Spinal cord (tissue), 4 donors: Measurements from ENCODE around the gene NUP93. TPM values are rescaled to one million over a fixed set of nuclear protein-coding genes. Genes with fewer than 3 reads are reported as not detected.
A peak's percentile ranks its signal among the peaks of the same experiment; 100 is the strongest.

Experiments used
- polyA plus RNA-seq, 2 donors: library from polyadenylated mRNA; unstranded; fragments of 120-200 nt; gene quantifications; one replicate each; pipeline ENCODE4 v1.2.1, GENCODE V29; 2013; ENCODE audit not compliant: insufficient read length in 2 of 2
- small RNA-seq: library from RNA; depleted of rRNA; stranded (forward); fragments of <200 nt; gene quantifications from one replicate; pipeline ENCODE3, GENCODE V24; 2014; ENCODE audit warnings: low replicate concordance
- total RNA-seq, 2 donors: library from RNA; depleted of rRNA in 1 of 2; stranded (reverse); fragments of 120-200 nt in 1 of 2; fragments of >200 nt in 1 of 2; gene quantifications; one replicate each; pipeline versions ENCODE4 v1.2.3 to v1.2.4, GENCODE V29; 2013 to 2014

The NUP93 gene
- total and polyA plus RNA-seq, 4 donors, result 103 to 128 (median 121) TPM

Small RNA genes lying within 50 kb of the gene (small RNA-seq; reads per million reads assigned to genes)
- 8.1 reads per million, percentile 95 among the genes with 10 or more reads in this experiment for gene MIR138-2

Other genes starting within 250 kb of the NUP93 start
- 100 to 1,000 TPM; 126 to 132 TPM for gene BBS2, start 210.1 kb upstream of the NUP93 start, total RNA-seq
- gene BBS2, start 210.1 kb upstream of the NUP93 start, polyA plus RNA-seq, result 100 to 1,000 TPM in 1 of 2 donors, 10 to 100 TPM in 1; 94.8 to 101 TPM
- not detected for gene MT4, start 165.1 kb upstream of the NUP93 start, total RNA-seq
- not detected for gene MT4, start 165.1 kb upstream of the NUP93 start, polyA plus RNA-seq
- 10 to 100 TPM; 32.5 to 74.1 TPM for gene MT3, start 140.6 kb upstream of the NUP93 start, total RNA-seq
- 100 to 1,000 TPM; 297 to 363 TPM for gene MT3, start 140.6 kb upstream of the NUP93 start, polyA plus RNA-seq
- 10 to 100 TPM in 1 of 2 donors, 1 to 10 TPM in 1; 5.6 to 22.2 TPM for gene MT2A, start 121.5 kb upstream of the NUP93 start, total RNA-seq
- 10 to 100 TPM; 64.6 to 97.9 TPM for gene MT2A, start 121.5 kb upstream of the NUP93 start, polyA plus RNA-seq
- 10 to 100 TPM; 29.5 to 37.0 TPM for gene MT1E, start 104.3 kb upstream of the NUP93 start, total RNA-seq
- gene MT1E, start 104.3 kb upstream of the NUP93 start, polyA plus RNA-seq, result 10 to 100 TPM; 38.0 to 55.8 TPM
- gene MT1M, start 97.5 kb upstream of the NUP93 start, total RNA-seq, result 1 to 10 TPM; 4.0 to 4.3 TPM
- gene MT1M, start 97.5 kb upstream of the NUP93 start, polyA plus RNA-seq, result 10 to 100 TPM in 1 of 2 donors, 1 to 10 TPM in 1; 6.6 to 10.5 TPM
- not detected for gene MT1A, start 91.5 kb upstream of the NUP93 start, total RNA-seq
- not detected for gene MT1A, start 91.5 kb upstream of the NUP93 start, polyA plus RNA-seq
- gene MT1B, start 78.2 kb upstream of the NUP93 start, total RNA-seq, result not detected
- gene MT1B, start 78.2 kb upstream of the NUP93 start, polyA plus RNA-seq, result 1 to 10 TPM in 1 of 2 donors, not detected in 1; 1.1 TPM
- gene MT1F, start 72.2 kb upstream of the NUP93 start, total RNA-seq, result 1 to 10 TPM; 3.6 to 4.5 TPM
- 10 to 100 TPM; 21.4 to 31.0 TPM for gene MT1F, start 72.2 kb upstream of the NUP93 start, polyA plus RNA-seq
- gene MT1G, start 62.1 kb upstream of the NUP93 start, total RNA-seq, result 1 to 10 TPM; 1.7 to 1.9 TPM
- gene MT1G, start 62.1 kb upstream of the NUP93 start, polyA plus RNA-seq, result 1 to 10 TPM; 1.8 to 3.1 TPM
- gene MT1H, start 60.3 kb upstream of the NUP93 start, total RNA-seq, result 1 to 10 TPM in 1 of 2 donors, not detected in 1; 1.1 TPM
- gene MT1H, start 60.3 kb upstream of the NUP93 start, polyA plus RNA-seq, result not detected
- gene MT1X, start 47.7 kb upstream of the NUP93 start, total RNA-seq, result 10 to 100 TPM; 15.0 to 31.3 TPM
- gene MT1X, start 47.7 kb upstream of the NUP93 start, polyA plus RNA-seq, result 10 to 100 TPM; 20.7 to 29.1 TPM
- under 1 TPM; 0.11 to 0.20 TPM for gene SLC12A3, start 135.1 kb downstream of the NUP93 start, total RNA-seq
- gene SLC12A3, start 135.1 kb downstream of the NUP93 start, polyA plus RNA-seq, result under 1 TPM; 0.11 to 0.22 TPM
- gene HERPUD1, start 202.0 kb downstream of the NUP93 start, total RNA-seq, result 100 to 1,000 TPM; 143 to 245 TPM
- 100 to 1,000 TPM in 1 of 2 donors, 10 to 100 TPM in 1; 77.2 to 121 TPM for gene HERPUD1, start 202.0 kb downstream of the NUP93 start, polyA plus RNA-seq
- gene CETP, start 231.8 kb downstream of the NUP93 start, total RNA-seq, result 10 to 100 TPM in 1 of 2 donors, 1 to 10 TPM in 1; 2.0 to 13.5 TPM
- 1 to 10 TPM; 3.3 to 3.9 TPM for gene CETP, start 231.8 kb downstream of the NUP93 start, polyA plus RNA-seq